Esophagus muscularis mucosa (tissue), 4 donors: ENCODE results near the gene TLL2.

Experiments
- CTCF ChIP-seq, 3 experiments: fragments of 200-600 bp in 2 of 3; fragments of 450-650 bp in 1 of 3; sonication (generic) in 2 of 3; IDR thresholded peaks; one replicate each; pipeline ENCODE4 v1.5.1; 2017 to 2019; ENCODE audit warnings: antibody characterized with exemption in 3 of 3, mild to moderate bottlenecking in 2 of 3, moderate library complexity in 1 of 3
- EP300 ChIP-seq: sonication (generic); formaldehyde crosslinking; IDR thresholded peaks from one replicate; pipeline ENCODE4 v1.6.1; 2017; ENCODE audit warnings: antibody characterized with exemption
- POLR2A ChIP-seq: fragments of 450-650 bp; IDR thresholded peaks from one replicate; pipeline ENCODE4 v1.6.1; 2017; ENCODE audit warnings: antibody characterized with exemption, moderate library complexity, mild to moderate bottlenecking, low read depth
- POLR2AphosphoS5 ChIP-seq, 2 donors: sonication (generic); formaldehyde crosslinking; IDR thresholded peaks; one replicate each; pipeline ENCODE4 v1.6.1; 2017; ENCODE audit warnings: antibody characterized with exemption in 2 of 2

- TF ChIP-seq CTCF (IDR thresholded peaks at IDR 0.05) (no peak), POLR2AphosphoS5 (IDR thresholded peaks at IDR 0.05) (no peak), POLR2A (no peak), EP300 (no peak)
Measured at GRCh38 chr10:96321822-96322221, 191.9 kb downstream of the TLL2 start.
